M059J (cell line): ENCODE data around the gene CA5A. TPM values are rescaled to one million over a fixed set of nuclear protein-coding genes. Genes with fewer than 3 reads are reported as not detected.
"Not testable (repeated sequence)": the region's sequence is repeated elsewhere in the genome, so short reads cannot be mapped to it uniquely, and the experiment has no call there.

Experiments
- DNase-seq: peaks from one replicate; pipeline ENCODE4 v3.0.0-alpha.2; 2012; ENCODE audit warnings: low read depth
- total RNA-seq: library from RNA; depleted of rRNA; stranded (reverse); fragments of >200 nt; shearing (Covaris generic); gene quantifications from 2 replicates; pipeline ENCODE4 v1.2.3, GENCODE V29; 2014

Gene CA5A
- total RNA-seq, 1 experiment from 2014 or later, result not detected

GRCh38 chr16:87868254-87869029, 67.9 kb downstream of the CA5A start:
- DNase-seq, result peak; percentile 90

DNA sequence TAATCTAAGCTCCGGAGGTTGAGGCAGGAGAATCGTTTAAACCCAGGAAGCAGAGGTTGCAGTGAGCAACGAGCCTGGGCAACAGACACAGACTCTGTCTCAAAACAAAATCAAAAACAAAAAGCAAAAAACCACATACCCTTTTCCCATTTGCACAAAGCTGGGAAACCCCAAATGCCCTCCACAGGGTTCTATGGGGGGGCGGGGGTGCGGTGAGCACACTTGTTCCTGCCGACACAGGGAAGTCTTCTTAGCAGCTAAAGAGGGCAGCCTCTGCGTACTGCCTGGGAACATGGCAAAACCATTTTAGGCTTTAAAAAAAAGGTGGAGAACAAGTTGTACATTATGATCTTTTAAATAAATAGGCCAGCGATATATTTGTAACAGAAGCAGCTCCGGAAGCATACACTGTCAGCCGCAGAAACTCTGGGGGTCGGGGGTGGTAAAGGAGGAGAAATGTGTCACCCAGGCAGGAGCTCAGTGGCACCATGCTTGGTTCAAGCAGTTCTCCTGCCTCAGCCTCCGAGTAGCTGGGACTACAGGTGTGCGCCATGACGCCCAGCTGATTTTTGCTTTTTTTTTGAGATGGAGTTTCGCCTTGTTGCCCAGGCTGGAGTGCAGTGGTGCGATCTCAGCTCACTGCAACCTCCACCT, 70.3 kb downstream of the CA5A start:
- DNase-seq, result not testable (repeated sequence)

- DNase-seq, result no peak
Observed at GRCh38 chr16:87864331-87864989, 71.9 kb downstream of the CA5A start.

GRCh38 chr16:87863327-87863635, 73.0 kb downstream of the CA5A start:
- not testable (repeated sequence) for DNase-seq

- DNase-seq, result not testable (repeated sequence)
Observed at GRCh38 chr16:87862597-87863326, 73.6 kb downstream of the CA5A start.

DNA sequence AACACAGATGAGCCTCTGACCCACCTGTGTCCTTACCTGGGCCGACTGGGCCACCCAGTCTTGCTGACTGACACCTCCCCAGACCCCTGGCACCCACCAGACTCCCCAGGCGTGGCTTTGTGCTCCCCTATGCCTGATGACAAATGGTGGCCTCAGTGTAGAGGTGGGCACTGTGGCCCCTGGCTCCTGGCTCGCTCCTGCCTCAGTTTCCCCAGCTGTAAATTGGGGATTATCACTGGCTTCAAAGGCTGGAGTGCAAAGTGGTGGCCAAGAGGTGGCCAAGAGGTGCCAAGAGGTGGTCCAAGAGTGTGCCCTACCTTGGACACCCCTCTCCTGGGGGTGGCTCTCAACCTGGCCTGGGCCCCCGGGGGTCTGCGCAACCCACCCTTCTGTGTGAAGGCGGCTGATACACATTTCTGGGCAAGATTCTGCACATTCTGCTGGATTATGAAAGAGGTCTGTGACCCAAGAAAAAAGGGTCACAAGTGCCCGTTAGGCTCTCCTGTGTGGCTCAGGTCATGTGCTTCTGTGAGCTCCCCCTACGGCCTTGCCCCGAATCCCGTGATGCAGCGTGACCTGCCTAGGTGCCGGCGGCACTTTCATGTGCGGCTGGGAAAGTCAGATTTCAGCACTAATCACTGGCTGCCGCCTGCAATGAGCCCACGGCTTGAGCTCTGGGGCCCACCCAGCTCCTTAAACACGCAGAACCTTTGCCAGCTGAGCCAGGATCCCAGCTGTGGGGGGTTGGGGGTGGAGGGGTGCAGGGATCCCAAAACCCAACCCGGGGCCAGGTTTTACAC, 74.8 kb downstream of the CA5A start:
- DNase-seq, result not testable (repeated sequence)

DNA sequence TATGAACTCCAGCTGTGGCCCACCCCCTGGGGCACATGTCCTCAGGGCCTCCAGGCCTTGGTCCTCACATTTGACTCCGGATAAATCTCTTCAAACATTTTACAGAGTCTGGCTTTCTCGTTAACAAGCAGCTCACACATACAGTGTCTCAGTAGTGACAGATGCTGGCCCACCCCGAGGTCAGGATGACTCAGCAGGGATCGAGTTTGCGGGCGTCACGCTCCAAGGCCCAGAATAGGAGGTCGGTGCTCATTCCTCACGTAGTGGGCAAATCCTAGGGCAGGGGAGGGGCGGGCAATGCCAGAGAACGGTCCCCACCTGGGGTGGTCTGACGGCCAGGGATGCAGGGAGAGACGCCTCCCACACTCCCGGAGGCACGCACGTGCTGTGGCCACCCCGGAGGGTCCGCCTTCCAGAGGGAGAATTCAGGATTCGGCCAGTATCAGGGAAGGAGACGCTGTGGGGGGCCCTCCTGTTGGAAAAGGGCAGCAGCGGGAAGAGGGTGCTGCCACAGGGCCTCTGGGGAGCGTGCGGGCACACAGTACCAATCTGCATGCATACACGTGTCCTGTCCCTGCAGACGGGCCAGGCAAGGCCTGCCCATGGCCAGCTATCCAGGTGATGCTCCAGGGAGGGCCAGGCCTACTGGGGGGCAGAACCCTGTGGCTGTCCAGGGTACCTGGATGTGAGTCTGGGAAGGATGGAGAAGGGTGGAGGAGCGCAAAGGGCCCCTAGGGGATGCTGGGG, 75.6 kb downstream of the CA5A start:
- peak; percentile 85 for DNase-seq

GRCh38 chr16:87858151-87858993, 78.0 kb downstream of the CA5A start:
- DNase-seq, result peak; percentile 21

GRCh38 chr16:87856791-87857228, 79.5 kb downstream of the CA5A start:
- DNase-seq, result peak; percentile 58

GRCh38 chr16:87855852-87856715, 80.2 kb downstream of the CA5A start:
- DNase-seq, result peak; percentile 88

DNA sequence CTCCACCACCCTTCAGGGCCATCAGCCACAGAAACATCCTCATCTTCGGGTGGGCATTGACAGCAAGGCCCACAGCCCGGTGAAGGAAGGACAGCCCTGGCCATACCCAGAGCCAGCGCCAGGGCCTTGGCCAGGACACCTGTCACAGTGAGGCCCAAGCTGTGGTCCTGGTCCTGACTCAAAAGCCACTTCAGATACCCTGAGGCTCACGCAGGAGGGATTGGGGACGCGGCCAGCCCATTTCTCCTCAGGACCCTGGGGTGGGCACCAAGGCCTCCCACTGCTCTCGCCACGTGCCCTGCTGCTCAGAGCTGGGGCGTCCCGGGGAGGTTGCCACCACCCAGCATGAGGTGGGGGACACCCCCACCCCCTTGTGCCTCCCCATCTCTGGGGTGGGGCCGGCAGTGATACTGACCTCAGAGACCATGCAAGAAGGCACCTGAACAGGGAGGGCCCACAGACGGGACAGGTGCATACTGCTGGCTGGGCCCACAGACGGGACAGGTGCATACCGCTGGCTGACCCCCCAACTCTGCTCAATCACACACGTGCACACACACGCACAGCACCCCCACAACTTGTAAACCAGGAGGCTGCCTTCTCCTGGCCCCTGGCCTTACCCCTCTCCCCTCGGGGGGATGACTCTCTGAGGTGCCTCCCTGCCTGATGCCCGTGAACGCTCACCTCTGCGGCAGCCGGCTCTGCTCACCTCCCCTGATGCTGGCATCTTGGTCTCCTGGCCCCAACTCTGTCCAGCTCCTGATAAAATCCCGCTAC, 81.2 kb downstream of the CA5A start:
- no peak for DNase-seq

GRCh38 chr16:87854053-87854906, 82.0 kb downstream of the CA5A start:
- peak; percentile 90 for DNase-seq

DNA sequence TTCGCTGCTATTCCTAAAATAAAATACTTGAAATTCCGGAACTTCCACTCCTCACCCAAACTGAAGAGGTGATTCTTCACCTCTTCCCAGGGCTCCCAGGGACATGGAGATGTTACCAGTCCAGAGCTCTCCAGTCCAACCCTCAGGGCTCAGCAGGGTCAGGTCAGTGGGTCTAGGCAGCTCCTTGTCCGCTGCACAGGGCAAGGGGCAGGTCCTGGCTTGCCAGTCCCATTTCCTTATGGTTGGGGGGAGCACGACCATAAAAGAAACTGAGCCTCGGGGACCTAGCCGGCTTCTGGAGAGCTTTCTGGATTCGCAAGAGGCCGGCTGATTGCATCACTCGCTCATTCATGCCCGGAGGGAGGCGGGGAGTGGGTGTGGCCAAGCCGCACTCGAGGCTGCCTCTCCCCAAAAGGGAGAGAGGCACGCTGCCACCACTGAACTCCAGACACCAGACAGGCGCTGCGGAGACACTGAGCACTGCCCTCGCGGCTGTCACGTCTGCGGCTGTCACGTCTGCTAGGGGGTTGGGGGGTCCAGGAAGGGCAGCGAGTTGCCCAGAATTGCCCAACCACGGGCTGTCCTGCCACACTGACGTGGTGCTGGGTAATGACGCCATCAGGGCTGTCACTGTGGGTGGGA, 82.8 kb downstream of the CA5A start:
- peak; percentile 93 for DNase-seq

GRCh38 chr16:87851601-87852000, 84.7 kb downstream of the CA5A start:
- DNase-seq, result no peak

DNA sequence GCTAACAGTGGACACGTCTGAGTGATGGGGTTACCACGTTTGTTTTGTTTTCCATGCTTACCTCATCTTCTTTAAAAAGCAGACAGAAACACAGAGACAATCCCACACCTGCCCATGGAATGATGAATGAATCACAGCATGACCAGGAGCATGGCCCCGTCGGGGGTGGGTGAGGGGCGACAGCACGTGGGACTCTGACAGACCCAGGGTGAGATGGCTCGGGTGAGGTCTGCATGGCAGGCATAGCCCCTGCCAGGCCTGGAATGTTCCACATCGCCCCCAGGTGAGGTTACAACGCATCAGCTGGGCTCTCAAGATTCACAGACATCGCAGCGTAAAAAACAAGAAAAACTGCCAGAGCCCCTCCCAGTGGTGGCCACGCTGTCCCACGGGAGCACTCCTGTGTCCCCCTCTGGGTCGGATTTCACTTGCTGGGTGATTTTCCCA, 85.2 kb downstream of the CA5A start:
- no peak for DNase-seq
